Measurements from ENCODE around the gene CCDC57.

CCDC57 gene

GRCh38 chr17:82229698-82230608, 17.3 kb upstream of the CCDC57 start:
- no peaks in the 10 kb centered on the region for H3K9me3 ChIP-seq (replicated peaks; ENCODE audit: insufficient read depth, low read length)
- peaks cover 12% of the 10 kb centered on the region for H3K4me1 ChIP-seq (ENCODE audit: low read length)
- H3K27ac ChIP-seq (ENCODE audit: low read length): no peak overlapping the region
- H3K4me3 ChIP-seq (ENCODE audit: low read length): no peak overlapping the region
- no peaks in the 10 kb centered on the region for H3K27me3 ChIP-seq (replicated peaks; ENCODE audit: insufficient read depth, low read length)
- H3F3A ChIP-seq (ENCODE audit: insufficient read depth, low read length): peaks cover 6% of the 10 kb centered on the region
- H3K4me2 ChIP-seq (ENCODE audit: low read depth, low read length): peak overlapping the region; percentile 57; the same call in 1 of the 2 replicates
- no peaks in the 10 kb centered on the region for H3K9me2 ChIP-seq (replicated peaks; ENCODE audit: insufficient read depth, low read length)
- TF ChIP-seq, protein P1, sequence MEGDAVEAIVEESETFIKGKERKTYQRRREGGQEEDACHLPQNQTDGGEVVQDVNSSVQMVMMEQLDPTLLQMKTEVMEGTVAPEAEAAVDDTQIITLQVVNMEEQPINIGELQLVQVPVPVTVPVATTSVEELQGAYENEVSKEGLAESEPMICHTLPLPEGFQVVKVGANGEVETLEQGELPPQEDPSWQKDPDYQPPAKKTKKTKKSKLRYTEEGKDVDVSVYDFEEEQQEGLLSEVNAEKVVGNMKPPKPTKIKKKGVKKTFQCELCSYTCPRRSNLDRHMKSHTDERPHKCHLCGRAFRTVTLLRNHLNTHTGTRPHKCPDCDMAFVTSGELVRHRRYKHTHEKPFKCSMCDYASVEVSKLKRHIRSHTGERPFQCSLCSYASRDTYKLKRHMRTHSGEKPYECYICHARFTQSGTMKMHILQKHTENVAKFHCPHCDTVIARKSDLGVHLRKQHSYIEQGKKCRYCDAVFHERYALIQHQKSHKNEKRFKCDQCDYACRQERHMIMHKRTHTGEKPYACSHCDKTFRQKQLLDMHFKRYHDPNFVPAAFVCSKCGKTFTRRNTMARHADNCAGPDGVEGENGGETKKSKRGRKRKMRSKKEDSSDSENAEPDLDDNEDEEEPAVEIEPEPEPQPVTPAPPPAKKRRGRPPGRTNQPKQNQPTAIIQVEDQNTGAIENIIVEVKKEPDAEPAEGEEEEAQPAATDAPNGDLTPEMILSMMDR (IDR thresholded peaks at IDR 0.05; ENCODE audit: low read length): no peak
- TF ChIP-seq EZH2phosphoT487 (IDR thresholded peaks at IDR 0.05; ENCODE audit: low read length): no peak
- TF ChIP-seq EZH2 (optimal IDR thresholded peaks at IDR 0.05; ENCODE audit: low read depth, low read length): no peak
- no peak overlapping the region for H2AFZ ChIP-seq (ENCODE audit: low read length)
- 0 out of 2 replicates have a peak, but pooled peaks cover 5% of the 10 kb centered on the region for H3K79me2 ChIP-seq (ENCODE audit: low read length)
- H4K20me1 ChIP-seq (ENCODE audit: insufficient read depth, low read length): no peaks in the 10 kb centered on the region
- no peak for DNase-seq
- H3K9ac ChIP-seq (ENCODE audit: low read length): no peak overlapping the region
- no peaks in the 10 kb centered on the region for H3K36me3 ChIP-seq (replicated peaks; ENCODE audit: insufficient read depth, low read length)

DNA sequence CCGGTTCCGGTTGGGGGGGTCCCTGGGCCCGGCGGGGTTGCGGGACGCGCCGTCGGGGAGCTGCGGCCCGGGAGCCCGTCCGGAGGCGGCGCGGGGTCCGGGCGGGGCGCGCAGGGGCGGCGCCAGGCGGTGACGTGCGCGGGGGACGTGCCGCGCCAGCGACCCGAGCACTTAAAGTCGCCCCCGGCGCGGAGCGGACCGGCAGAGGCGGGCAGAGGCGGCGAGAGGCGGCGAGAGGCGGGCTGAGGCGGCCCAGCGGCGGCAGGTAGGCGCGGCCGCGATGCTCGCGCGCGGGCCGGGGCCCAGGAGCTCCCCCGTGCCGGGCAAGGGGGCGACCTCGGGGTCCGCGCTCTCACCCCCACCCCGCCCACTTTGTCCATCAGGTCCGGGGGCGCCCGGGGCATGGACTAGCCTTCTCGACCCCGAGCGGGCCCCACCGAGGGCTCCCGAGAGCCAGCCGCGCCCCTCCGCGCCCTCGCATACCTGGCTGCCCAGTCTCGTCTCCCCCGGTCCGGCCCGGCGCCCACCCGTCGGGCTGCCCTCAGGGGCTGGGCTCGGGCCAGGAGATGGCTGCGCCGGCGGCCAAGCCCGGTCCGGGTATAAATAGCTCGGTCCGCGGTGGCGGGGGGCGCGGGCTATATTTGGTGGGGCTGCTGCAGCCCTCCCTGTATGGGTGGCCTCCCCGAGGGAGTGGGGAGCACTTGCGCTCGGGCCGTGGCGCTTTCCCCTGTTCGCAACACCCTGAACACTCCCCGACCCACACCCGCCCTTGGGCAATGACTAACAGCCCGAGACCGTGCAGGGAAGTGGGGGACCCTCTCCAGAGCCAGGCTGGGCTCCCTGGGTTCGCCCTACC, 16.4 kb upstream of the CCDC57 start, which contains the start of gene SLC16A3:
SLC16A3 (plus strand) TSS at position 201 of the 856 bp plus-strand sequence. CDS start 6,967 bp downstream, outside the sequence.
- DNase-seq: peak; percentile 46
- Histone ChIP-seq H3K9ac (ENCODE audit: low read length) (peak within 1 kb of the TSS; percentile 79), H3K4me2 (ENCODE audit: low read depth, low read length) (peak within 1 kb of the TSS; percentile 91), H3K4me1 (ENCODE audit: low read length) (peaks cover 12% of the 10 kb centered on the region), H3F3A (ENCODE audit: insufficient read depth, low read length) (peaks cover 6% of the 10 kb centered on the region), H3K9me2 (replicated peaks; ENCODE audit: insufficient read depth, low read length) (no peaks in the 10 kb centered on the region), H3K9me3 (replicated peaks; ENCODE audit: insufficient read depth, low read length) (no peaks in the 10 kb centered on the region), H3K27ac (ENCODE audit: low read length) (peak within 1 kb of the TSS; percentile 45; the same call in 1 of the 2 replicates), H3K27me3 (replicated peaks; ENCODE audit: insufficient read depth, low read length) (no peaks in the 10 kb centered on the region), H3K79me2 (ENCODE audit: low read length) (0 out of 2 replicates have a peak, but pooled peaks cover 5% of the 10 kb centered on the region), H3K36me3 (replicated peaks; ENCODE audit: insufficient read depth, low read length) (no peaks in the 10 kb centered on the region), H3K4me3 (ENCODE audit: low read length) (peak within 1 kb of the TSS; percentile 94), H2AFZ (ENCODE audit: low read length) (peak within 1 kb of the TSS; percentile 90), H4K20me1 (ENCODE audit: insufficient read depth, low read length) (no peaks in the 10 kb centered on the region)
- TF ChIP-seq, protein P1 (IDR thresholded peaks at IDR 0.05; ENCODE audit: low read length): no peak
- no peak for TF ChIP-seq EZH2 (optimal IDR thresholded peaks at IDR 0.05; ENCODE audit: low read depth, low read length)

DNA sequence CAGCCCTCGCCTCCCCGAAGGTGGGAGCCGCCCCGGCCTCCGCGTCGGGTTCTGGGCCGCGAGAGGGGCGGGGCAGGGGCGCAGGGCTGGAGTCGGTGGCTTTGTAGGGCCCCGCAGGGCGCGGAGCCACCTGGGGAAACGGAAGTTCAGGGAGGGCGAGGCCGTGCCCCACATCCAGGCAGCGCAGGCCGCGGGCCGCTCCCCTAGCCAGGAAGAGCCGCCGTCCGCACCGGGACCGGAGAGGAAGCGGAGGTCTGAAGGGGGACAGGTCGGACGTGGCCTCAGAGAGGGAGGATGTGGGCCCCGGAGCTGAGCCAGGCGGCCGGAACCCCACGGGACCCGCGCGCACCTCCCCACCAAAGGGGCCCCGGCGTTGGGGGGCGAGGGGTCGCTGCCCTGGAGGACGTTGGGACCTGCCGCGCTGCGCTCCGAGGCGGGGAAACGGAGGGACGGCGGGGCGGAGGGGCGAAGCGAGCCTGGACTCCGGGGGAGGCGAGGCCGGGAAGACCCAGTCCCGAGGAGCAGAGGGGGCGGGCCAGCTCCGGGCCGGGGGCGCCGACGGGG, 15.7 kb upstream of the CCDC57 start:
- no peak for TF ChIP-seq EZH2phosphoT487 (IDR thresholded peaks at IDR 0.05; ENCODE audit: low read length)
- TF ChIP-seq, protein P1 (IDR thresholded peaks at IDR 0.05; ENCODE audit: low read length): no peak
- TF ChIP-seq EZH2 (optimal IDR thresholded peaks at IDR 0.05; ENCODE audit: low read depth, low read length): no peak
- no peaks in the 10 kb centered on the region for H3K9me2 ChIP-seq (replicated peaks; ENCODE audit: insufficient read depth, low read length)
- no peaks in the 10 kb centered on the region for H3K27me3 ChIP-seq (replicated peaks; ENCODE audit: insufficient read depth, low read length)
- H2AFZ ChIP-seq (ENCODE audit: low read length): peak overlapping the region; percentile 90
- H3K36me3 ChIP-seq (replicated peaks; ENCODE audit: insufficient read depth, low read length): no peaks in the 10 kb centered on the region
- peak overlapping the region; percentile 45; the same call in 1 of the 2 replicates for H3K27ac ChIP-seq (ENCODE audit: low read length)
- 0 out of 2 replicates have a peak, but pooled peaks cover 5% of the 10 kb centered on the region for H3K79me2 ChIP-seq (ENCODE audit: low read length)
- peaks cover 12% of the 10 kb centered on the region for H3K4me1 ChIP-seq (ENCODE audit: low read length)
- peaks cover 6% of the 10 kb centered on the region for H3F3A ChIP-seq (ENCODE audit: insufficient read depth, low read length)
- H3K4me2 ChIP-seq (ENCODE audit: low read depth, low read length): peak overlapping the region; percentile 91
- H3K4me3 ChIP-seq (ENCODE audit: low read length): peak overlapping the region; percentile 94
- DNase-seq: peak; percentile 67
- H3K9ac ChIP-seq (ENCODE audit: low read length): peak overlapping the region; percentile 79
- H3K9me3 ChIP-seq (replicated peaks; ENCODE audit: insufficient read depth, low read length): no peaks in the 10 kb centered on the region
- no peaks in the 10 kb centered on the region for H4K20me1 ChIP-seq (ENCODE audit: insufficient read depth, low read length)

Measured in MM.1S (cell line).